HepG2 (cell line): Measurements from ENCODE around the gene MRPL14. TPM values are rescaled to one million over a fixed set of nuclear protein-coding genes. Genes with fewer than 3 reads are reported as not detected.

Source experiments
- GATAD1 ChIP-seq: IDR thresholded peaks from 2 replicates; pipeline ENCODE4 v1.6.1; 2016; ENCODE audit warnings: missing genetic modification reagents, missing compliant biosample characterization
- NR3C1 ChIP-seq: sonication (generic); formaldehyde crosslinking; IDR thresholded peaks from 2 replicates; pipeline ENCODE4 v1.4.0; 2020; ENCODE audit warnings: missing genetic modification reagents
- SIN3B ChIP-seq: fragments of 150-350 bp; IDR thresholded peaks from 2 replicates; pipeline ENCODE4 v1.6.1; 2014; ENCODE audit warnings: low read length
- SOX13 ChIP-seq, 3 experiments: fragments of 450-650 bp in 1 of 3; sonication (generic) in 1 of 3; formaldehyde crosslinking in 1 of 3; IDR thresholded peaks in 2 of 3; conservative IDR thresholded peaks in 1 of 3; 2 replicates each; pipeline versions ENCODE4 v1.5.0 to v1.6.1; 2016 to 2020; ENCODE audit warnings: antibody characterized with exemption in 1 of 3, mild to moderate bottlenecking in 1 of 3, missing compliant biosample characterization in 1 of 3, missing genetic modification reagents in 1 of 3, moderate library complexity in 1 of 3
- SP5 ChIP-seq: IDR thresholded peaks from 2 replicates; pipeline ENCODE4 v1.6.1; 2016; ENCODE audit warnings: low read depth, borderline replicate concordance
- SUZ12 ChIP-seq: fragments of 150-350 bp; IDR thresholded peaks from 2 replicates; pipeline ENCODE4 v1.6.1; 2014; ENCODE audit warnings: low read depth, low read length
- TMF1 ChIP-seq: sonication (generic); formaldehyde crosslinking; IDR thresholded peaks from 2 replicates; pipeline ENCODE4 v1.8.1; 2022; ENCODE audit warnings: low read depth, missing genetic modification reagents
- ZKSCAN8 ChIP-seq: IDR thresholded peaks from 2 replicates; pipeline ENCODE4 v1.6.1; 2016; ENCODE audit warnings: borderline replicate concordance, missing genetic modification reagents, missing compliant biosample characterization
- ZMYM4 ChIP-seq: sonication (generic); formaldehyde crosslinking; IDR thresholded peaks from 2 replicates; pipeline ENCODE4 v1.8.1; 2023; ENCODE audit warnings: mild to moderate bottlenecking, missing genetic modification reagents
- ZNF430 ChIP-seq: sonication (generic); formaldehyde crosslinking; IDR thresholded peaks from 2 replicates; pipeline ENCODE4 v1.9.0; 2021; ENCODE audit warnings: mild to moderate bottlenecking, missing genetic modification reagents
- ZNF441 ChIP-seq: sonication (generic); formaldehyde crosslinking; IDR thresholded peaks from 2 replicates; pipeline ENCODE4 v1.7.0; 2021; ENCODE audit warnings: missing genetic modification reagents, borderline replicate concordance
- ZNF556 ChIP-seq: sonication (generic); formaldehyde crosslinking; IDR thresholded peaks from 2 replicates; pipeline ENCODE4 v1.4.0; 2020; ENCODE audit warnings: mild to moderate bottlenecking, missing genetic modification reagents, borderline replicate concordance
- ZNF678 ChIP-seq: sonication (generic); formaldehyde crosslinking; IDR thresholded peaks from 2 replicates; pipeline ENCODE4 v1.4.0; 2020; ENCODE audit warnings: mild to moderate bottlenecking, missing genetic modification reagents
- ZNF747 ChIP-seq: sonication (generic); formaldehyde crosslinking; IDR thresholded peaks from 2 replicates; pipeline ENCODE4 v1.8.1; 2023; ENCODE audit warnings: missing genetic modification reagents, mild to moderate bottlenecking, borderline replicate concordance
- polyA plus RNA-seq, 8 experiments: library from polyadenylated mRNA; depleted of rRNA in 3 of 8; stranded (reverse) in 7 of 8; unstranded in 1 of 8; fragments of >200 nt; fragmentation: Illumina TruSeq in 4 of 8; extraction: Trizol in 4 of 8; gene quantifications; 2 replicates each; pipeline versions ENCODE4 v1.2.1 to v1.2.3, GENCODE V29; 2011 to 2016; ENCODE audit warnings: low read depth in 4 of 8, missing spikeins in 1 of 8, mixed read lengths in 1 of 8; ENCODE audit not compliant: insufficient read depth in 1 of 8
- total RNA-seq, 5 experiments: library from RNA; depleted of rRNA; stranded (reverse); fragments of >200 nt; fragmentation: Illumina TruSeq; extraction: Trizol; gene quantifications; 2 replicates each; pipeline ENCODE4 v1.2.3, GENCODE V29; 2016; ENCODE audit warnings: low read depth in 1 of 5
- TF ChIP-seq, protein P1 (sequence below): sonication (generic); formaldehyde crosslinking; IDR thresholded peaks from 2 replicates; pipeline ENCODE4 v1.4.0; 2020; ENCODE audit warnings: missing genetic modification reagents
- TF ChIP-seq, protein P2 (sequence below): sonication (generic); formaldehyde crosslinking; IDR thresholded peaks from 2 replicates; pipeline ENCODE4 v1.4.0; 2020; ENCODE audit warnings: missing genetic modification reagents, borderline replicate concordance
- TF ChIP-seq, protein P3 (sequence below): sonication (generic); formaldehyde crosslinking; IDR thresholded peaks from 2 replicates; pipeline ENCODE4 v1.8.1; 2023; ENCODE audit warnings: mild to moderate bottlenecking, missing genetic modification reagents
- TF ChIP-seq, protein P4 (sequence below): sonication (generic); formaldehyde crosslinking; IDR thresholded peaks from 2 replicates; pipeline ENCODE4 v1.5.0; 2020; ENCODE audit warnings: missing genetic modification reagents
- TF ChIP-seq, protein P5 (sequence below): sonication (generic); formaldehyde crosslinking; IDR thresholded peaks from 2 replicates; pipeline ENCODE4 v1.4.0; 2020; ENCODE audit warnings: missing genetic modification reagents

Gene MRPL14
- total and polyA plus RNA-seq, 2 of the 13 experiments (the other 11 are each of a cell fraction or from before 2014, with no cell fraction given) = 157 to 178 TPM

DNA sequence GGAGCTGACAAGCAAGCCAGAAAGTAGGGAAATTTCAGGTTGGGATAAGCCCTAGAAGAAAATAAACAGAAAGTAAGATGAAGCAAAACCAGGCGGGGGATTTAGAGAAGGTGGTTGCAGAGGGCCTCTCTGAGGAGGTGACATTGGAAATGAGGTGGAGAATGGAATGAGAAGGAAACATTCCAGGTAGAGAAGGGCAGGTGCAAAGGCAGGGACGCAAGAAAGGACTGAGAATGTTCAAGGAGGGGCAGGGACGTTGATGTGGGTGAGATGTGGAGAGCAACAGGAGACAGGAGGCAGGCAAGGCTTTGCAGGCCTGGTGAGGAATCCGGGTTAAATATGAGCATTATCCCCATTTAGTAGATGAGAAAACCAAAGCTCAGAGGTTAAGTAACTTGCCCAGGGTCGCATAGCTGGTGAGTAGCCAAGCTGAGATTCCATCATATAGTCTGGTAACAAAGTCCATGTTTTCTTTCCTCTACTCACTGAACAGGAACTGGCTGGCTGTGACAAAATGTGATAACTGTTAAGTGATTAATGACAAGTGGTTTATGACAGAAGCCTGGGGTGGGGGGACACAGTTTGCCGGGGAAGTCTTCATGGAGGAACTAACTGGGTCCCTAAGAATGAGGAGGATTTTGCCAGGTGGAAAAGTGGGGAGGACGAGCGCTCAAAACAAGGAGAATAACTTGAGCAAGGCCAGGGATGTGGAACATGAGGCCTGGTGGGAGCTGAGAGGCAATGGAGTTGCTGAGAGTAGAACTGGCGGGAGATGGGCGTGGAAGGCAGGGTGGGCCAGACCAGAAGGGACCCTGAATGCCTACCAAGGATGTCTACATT is 32.6 kb downstream of the MRPL14 start (continued):
- TF ChIP-seq, protein P1, sequence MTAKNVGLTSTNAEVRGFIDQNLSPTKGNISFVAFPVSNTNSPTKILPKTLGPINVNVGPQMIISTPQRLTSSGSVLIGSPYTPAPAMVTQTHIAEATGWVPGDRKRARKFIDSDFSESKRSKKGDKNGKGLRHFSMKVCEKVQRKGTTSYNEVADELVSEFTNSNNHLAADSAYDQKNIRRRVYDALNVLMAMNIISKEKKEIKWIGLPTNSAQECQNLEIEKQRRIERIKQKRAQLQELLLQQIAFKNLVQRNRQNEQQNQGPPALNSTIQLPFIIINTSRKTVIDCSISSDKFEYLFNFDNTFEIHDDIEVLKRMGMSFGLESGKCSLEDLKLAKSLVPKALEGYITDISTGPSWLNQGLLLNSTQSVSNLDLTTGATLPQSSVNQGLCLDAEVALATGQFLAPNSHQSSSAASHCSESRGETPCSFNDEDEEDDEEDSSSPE (CRISPR knock-in tag) = no peak
- TF ChIP-seq, protein P2, sequence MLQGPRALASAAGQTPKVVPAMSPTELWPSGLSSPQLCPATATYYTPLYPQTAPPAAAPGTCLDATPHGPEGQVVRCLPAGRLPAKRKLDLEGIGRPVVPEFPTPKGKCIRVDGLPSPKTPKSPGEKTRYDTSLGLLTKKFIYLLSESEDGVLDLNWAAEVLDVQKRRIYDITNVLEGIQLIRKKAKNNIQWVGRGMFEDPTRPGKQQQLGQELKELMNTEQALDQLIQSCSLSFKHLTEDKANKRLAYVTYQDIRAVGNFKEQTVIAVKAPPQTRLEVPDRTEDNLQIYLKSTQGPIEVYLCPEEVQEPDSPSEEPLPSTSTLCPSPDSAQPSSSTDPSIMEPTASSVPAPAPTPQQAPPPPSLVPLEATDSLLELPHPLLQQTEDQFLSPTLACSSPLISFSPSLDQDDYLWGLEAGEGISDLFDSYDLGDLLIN = peak; percentile 30; the same call in 1 of the 2 replicates
- TF ChIP-seq SUZ12 = no peak
- 0 out of 2 replicates have a peak, but pooled peaks have one; percentile 48 for TF ChIP-seq ZMYM4 (CRISPR knock-in tag)
- TF ChIP-seq TMF1 (CRISPR knock-in tag) = no peak
- TF ChIP-seq, protein P3, sequence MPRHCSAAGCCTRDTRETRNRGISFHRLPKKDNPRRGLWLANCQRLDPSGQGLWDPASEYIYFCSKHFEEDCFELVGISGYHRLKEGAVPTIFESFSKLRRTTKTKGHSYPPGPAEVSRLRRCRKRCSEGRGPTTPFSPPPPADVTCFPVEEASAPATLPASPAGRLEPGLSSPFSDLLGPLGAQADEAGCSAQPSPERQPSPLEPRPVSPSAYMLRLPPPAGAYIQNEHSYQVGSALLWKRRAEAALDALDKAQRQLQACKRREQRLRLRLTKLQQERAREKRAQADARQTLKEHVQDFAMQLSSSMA = no peak
- TF ChIP-seq, protein P4, sequence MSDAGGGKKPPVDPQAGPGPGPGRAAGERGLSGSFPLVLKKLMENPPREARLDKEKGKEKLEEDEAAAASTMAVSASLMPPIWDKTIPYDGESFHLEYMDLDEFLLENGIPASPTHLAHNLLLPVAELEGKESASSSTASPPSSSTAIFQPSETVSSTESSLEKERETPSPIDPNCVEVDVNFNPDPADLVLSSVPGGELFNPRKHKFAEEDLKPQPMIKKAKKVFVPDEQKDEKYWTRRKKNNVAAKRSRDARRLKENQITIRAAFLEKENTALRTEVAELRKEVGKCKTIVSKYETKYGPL (CRISPR knock-in tag) = no peak
- TF ChIP-seq GATAD1 (CRISPR knock-in tag) = peak; percentile 40; the same call in 1 of the 2 replicates
- peak; percentile 46; the same call in 1 of the 2 replicates for TF ChIP-seq ZKSCAN8 (CRISPR knock-in tag)
- TF ChIP-seq NR3C1 (CRISPR knock-in tag) = no peak
- TF ChIP-seq, protein P5, sequence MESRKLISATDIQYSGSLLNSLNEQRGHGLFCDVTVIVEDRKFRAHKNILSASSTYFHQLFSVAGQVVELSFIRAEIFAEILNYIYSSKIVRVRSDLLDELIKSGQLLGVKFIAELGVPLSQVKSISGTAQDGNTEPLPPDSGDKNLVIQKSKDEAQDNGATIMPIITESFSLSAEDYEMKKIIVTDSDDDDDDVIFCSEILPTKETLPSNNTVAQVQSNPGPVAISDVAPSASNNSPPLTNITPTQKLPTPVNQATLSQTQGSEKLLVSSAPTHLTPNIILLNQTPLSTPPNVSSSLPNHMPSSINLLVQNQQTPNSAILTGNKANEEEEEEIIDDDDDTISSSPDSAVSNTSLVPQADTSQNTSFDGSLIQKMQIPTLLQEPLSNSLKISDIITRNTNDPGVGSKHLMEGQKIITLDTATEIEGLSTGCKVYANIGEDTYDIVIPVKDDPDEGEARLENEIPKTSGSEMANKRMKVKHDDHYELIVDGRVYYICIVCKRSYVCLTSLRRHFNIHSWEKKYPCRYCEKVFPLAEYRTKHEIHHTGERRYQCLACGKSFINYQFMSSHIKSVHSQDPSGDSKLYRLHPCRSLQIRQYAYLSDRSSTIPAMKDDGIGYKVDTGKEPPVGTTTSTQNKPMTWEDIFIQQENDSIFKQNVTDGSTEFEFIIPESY (CRISPR knock-in tag) = peak; percentile 56; the same call in 1 of the 2 replicates
- peak; percentile 64; the same call in 1 of the 2 replicates for TF ChIP-seq SP5 (CRISPR knock-in tag)
- TF ChIP-seq ZNF747 = peak; percentile 92
- no peak; the same call in 1 of the 2 replicates for TF ChIP-seq ZNF430 (CRISPR knock-in tag)
- TF ChIP-seq ZNF678 (CRISPR knock-in tag) = 0 out of 2 replicates have a peak, but pooled peaks have one; percentile 19
- no peak for TF ChIP-seq SIN3B
- no peak for TF ChIP-seq ZNF441 (CRISPR knock-in tag)
- no peak; the same call in none of the 2 replicates for TF ChIP-seq SOX13 (IDR thresholded peaks at IDR 0.05)
- TF ChIP-seq SOX13 (CRISPR knock-in tag; conservative IDR thresholded peaks at IDR 0.05 in 1 of 2, IDR thresholded peaks at IDR 0.05 in 1 of 2) = peak in 1 of 2 experiments; percentile 81; a peak in 2 of 4 replicates
- TF ChIP-seq ZNF556 (CRISPR knock-in tag) = 0 out of 2 replicates have a peak, but pooled peaks have one; percentile 44
